Measurements from ENCODE around the gene RPL34.

- TF ChIP-seq CTCF (IDR thresholded peaks at IDR 0.05) (no peak), POLR2A (IDR thresholded peaks at IDR 0.05) (no peak)
Observed at GRCh38 chr4:108589961-108590360, 30.4 kb upstream of the RPL34 start.

All from esophagus squamous epithelium (tissue), 4 donors.